Measurements from ENCODE around the gene CAMSAP2. TPM values are rescaled to one million over a fixed set of nuclear protein-coding genes. Genes with fewer than 3 reads are reported as not detected.
"Not testable (repeated sequence)": the region's sequence is repeated elsewhere in the genome, so short reads cannot be mapped to it uniquely, and the experiment has no call there.

The CAMSAP2 gene
- total and polyA plus RNA-seq, 8 donors = 32.2 to 55.0 (median 48.8) TPM

GRCh38 chr1:200802865-200803512 lies 64.3 kb downstream of the CAMSAP2 start:
- Histone ChIP-seq H3K4me3 (no peak overlapping the region), H3K9me3 (no peaks in the 10 kb centered on the region), H3K27ac (no peak overlapping the region), H3K36me3 (no peaks in the 10 kb centered on the region), H3K4me1 (peaks cover 0 to 13% of the 10 kb centered on the region in 2 donors), H3K27me3 (no peaks in the 10 kb centered on the region)
- intact Hi-C loops (cut with DNase I) = no loop called here
- DNase-seq (peak in 3 of 4 donors; percentile 68 to 85 (median 75)), ATAC-seq (peak; percentile 100)
- peak; percentile 82 to 88 for TF ChIP-seq CTCF (IDR thresholded peaks at IDR 0.05)

GRCh38 chr1:200805719-200806118 lies 67.0 kb downstream of the CAMSAP2 start:
- Histone ChIP-seq H3K4me3 (no peak overlapping the region), H3K9me3 (no peaks in the 10 kb centered on the region), H3K27ac (no peak overlapping the region), H3K36me3 (peaks cover 0 to 11% of the 10 kb centered on the region in 2 donors), H3K4me1 (peaks cover 0 to 13% of the 10 kb centered on the region in 2 donors), H3K27me3 (no peaks in the 10 kb centered on the region)
- ATAC-seq (no peak), DNase-seq (no peak)
- intact Hi-C loops (cut with DNase I) = no loop called here
- no peak for TF ChIP-seq CTCF (IDR thresholded peaks at IDR 0.05)

GRCh38 chr1:200808846-200809245 lies 70.2 kb downstream of the CAMSAP2 start:
- Histone ChIP-seq H3K4me3 (no peak overlapping the region), H3K4me1 (no peaks in the 10 kb centered on the region), H3K27ac (no peak overlapping the region), H3K9me3 (no peaks in the 10 kb centered on the region), H3K27me3 (no peaks in the 10 kb centered on the region), H3K36me3 (peaks cover 0 to 11% of the 10 kb centered on the region in 2 donors)
- DNase-seq = no peak
- ATAC-seq = no peak
- no peak for TF ChIP-seq CTCF (IDR thresholded peaks at IDR 0.05)
- intact Hi-C loops (cut with DNase I) = no loop called here

GRCh38 chr1:200811704-200812103 lies 73.0 kb downstream of the CAMSAP2 start:
- TF ChIP-seq CTCF (IDR thresholded peaks at IDR 0.05) = no peak
- Histone ChIP-seq H3K27me3 (no peaks in the 10 kb centered on the region), H3K27ac (no peak overlapping the region), H3K36me3 (peaks cover 0 to 19% of the 10 kb centered on the region in 2 donors), H3K4me3 (no peak overlapping the region), H3K9me3 (no peaks in the 10 kb centered on the region), H3K4me1 (no peaks in the 10 kb centered on the region)
- no peak for ATAC-seq
- intact Hi-C loops (cut with DNase I) = no loop called here
- no peak for DNase-seq

GRCh38 chr1:200816624-200817224 lies 78.0 kb downstream of the CAMSAP2 start:
- H3K27ac ChIP-seq; H3K36me3 ChIP-seq; H3K27me3 ChIP-seq; H3K9me3 ChIP-seq; ATAC-seq; H3K4me1 ChIP-seq; H3K4me3 ChIP-seq; intact Hi-C loops (cut with DNase I); DNase-seq: not testable (repeated sequence)
